Stomach (tissue), 4 donors: Measurements from ENCODE around the gene ZNF879.

ENCODE experiments used
- CTCF ChIP-seq, 7 experiments: fragments of 450-650 bp in 4 of 7; fragments of 200-600 bp in 3 of 7; sonication (generic) in 3 of 7; IDR thresholded peaks; one replicate each; pipeline ENCODE4 v1.5.1; 2016 to 2019; ENCODE audit warnings: antibody characterized with exemption in 7 of 7, control low read depth in 2 of 7, mild to moderate bottlenecking in 1 of 7
- EP300 ChIP-seq: sonication (generic); formaldehyde crosslinking; IDR thresholded peaks from one replicate; pipeline ENCODE4 v1.6.1; 2017; ENCODE audit warnings: antibody characterized with exemption
- POLR2A ChIP-seq, 4 donors: fragments of 450-650 bp; IDR thresholded peaks; one replicate each; pipeline ENCODE4 v1.6.1; 2016; ENCODE audit warnings: antibody characterized with exemption in 4 of 4, control low read depth in 2 of 4, mild to moderate bottlenecking in 1 of 4, moderate library complexity in 1 of 4

- TF ChIP-seq CTCF (IDR thresholded peaks at IDR 0.05) (no peak), EP300 (no peak), POLR2A (IDR thresholded peaks at IDR 0.05) (no peak)
Measured at GRCh38 chr5:179061025-179061424, 37.4 kb downstream of the ZNF879 start.
